ENCODE data around the gene NELL1. TPM values are rescaled to one million over a fixed set of nuclear protein-coding genes. Genes with fewer than 3 reads are reported as not detected.

The NELL1 gene
- total and polyA plus RNA-seq, 12 donors, result 0.11 to 0.39 (median 0.24) TPM; not detected in 9

DNA sequence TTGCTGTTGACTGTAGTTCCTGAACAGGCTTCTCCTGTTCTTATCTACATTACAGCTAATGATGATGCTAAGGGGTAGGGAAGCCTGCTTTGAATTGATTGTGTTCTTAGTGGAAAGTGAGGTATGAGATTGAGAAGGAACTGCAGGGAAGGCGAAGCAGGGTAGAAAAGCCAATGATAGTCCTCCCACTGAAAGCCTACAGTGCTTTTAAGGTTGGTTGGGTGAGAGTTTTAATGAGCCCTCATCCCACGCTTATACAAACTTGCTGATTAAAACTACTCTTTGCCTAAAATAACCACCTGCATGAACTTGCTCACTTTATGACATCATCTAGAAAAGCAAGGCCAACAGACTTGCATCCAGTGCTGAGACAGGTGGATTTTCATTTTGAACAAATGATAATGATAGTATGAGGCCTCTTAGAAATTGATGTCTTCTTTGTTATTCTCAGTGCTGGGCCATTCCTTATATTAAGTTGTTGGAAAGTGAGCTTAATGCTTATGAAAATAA, 891.1 kb downstream of the NELL1 start:
- Histone ChIP-seq H3K36me3 (replicated peaks in 1 of 2) (no peaks in the 10 kb centered on the region), H3K9me3 (replicated peaks in 1 of 3) (no peaks in the 10 kb centered on the region), H3K4me1 (replicated peaks in 1 of 2) (no peaks in the 10 kb centered on the region), H3K27ac (no peak overlapping the region), H3K4me3 (no peak overlapping the region), H3K27me3 (no peaks in the 10 kb centered on the region)
- 73 to 80% (median 76%) methylated on average over 2 of the region's 2 CpGs for WGBS, 4 donors
- intact Hi-C loops (cut with DNase I), result no loop called here
- DNase-seq, result no peak
- no peak for TF ChIP-seq POLR2A (IDR thresholded peaks at IDR 0.05)
- TF ChIP-seq, protein P1, sequence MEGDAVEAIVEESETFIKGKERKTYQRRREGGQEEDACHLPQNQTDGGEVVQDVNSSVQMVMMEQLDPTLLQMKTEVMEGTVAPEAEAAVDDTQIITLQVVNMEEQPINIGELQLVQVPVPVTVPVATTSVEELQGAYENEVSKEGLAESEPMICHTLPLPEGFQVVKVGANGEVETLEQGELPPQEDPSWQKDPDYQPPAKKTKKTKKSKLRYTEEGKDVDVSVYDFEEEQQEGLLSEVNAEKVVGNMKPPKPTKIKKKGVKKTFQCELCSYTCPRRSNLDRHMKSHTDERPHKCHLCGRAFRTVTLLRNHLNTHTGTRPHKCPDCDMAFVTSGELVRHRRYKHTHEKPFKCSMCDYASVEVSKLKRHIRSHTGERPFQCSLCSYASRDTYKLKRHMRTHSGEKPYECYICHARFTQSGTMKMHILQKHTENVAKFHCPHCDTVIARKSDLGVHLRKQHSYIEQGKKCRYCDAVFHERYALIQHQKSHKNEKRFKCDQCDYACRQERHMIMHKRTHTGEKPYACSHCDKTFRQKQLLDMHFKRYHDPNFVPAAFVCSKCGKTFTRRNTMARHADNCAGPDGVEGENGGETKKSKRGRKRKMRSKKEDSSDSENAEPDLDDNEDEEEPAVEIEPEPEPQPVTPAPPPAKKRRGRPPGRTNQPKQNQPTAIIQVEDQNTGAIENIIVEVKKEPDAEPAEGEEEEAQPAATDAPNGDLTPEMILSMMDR (IDR thresholded peaks at IDR 0.05), result no peak

DNA sequence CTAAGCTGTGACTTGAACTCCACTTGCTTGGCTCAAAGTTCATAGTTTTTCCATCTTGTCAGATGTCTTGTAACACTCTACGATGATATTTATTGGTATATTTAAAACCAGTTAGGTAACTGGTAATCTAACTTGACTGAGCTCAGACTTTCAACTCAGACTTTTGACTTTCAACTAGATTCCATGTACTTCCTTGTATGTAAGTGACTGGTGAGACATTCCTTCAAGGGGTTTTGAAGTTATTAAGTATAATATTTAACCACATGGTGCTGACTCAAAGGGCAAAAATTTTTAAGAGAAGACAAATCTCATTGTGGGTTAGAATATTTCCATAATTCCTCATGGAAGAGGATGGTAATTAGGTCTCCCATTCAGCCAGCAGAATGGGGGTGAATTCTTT, 892.2 kb downstream of the NELL1 start:
- TF ChIP-seq POLR2A (IDR thresholded peaks at IDR 0.05), result no peak
- TF ChIP-seq, protein P1 (IDR thresholded peaks at IDR 0.05), result no peak
- intact Hi-C loops (cut with DNase I), result no loop called here
- no peak overlapping the region for H3K4me3 ChIP-seq
- 78 to 90% (median 84%) methylated on average over 1 of the region's 1 CpG for WGBS, 4 donors
- no peaks in the 10 kb centered on the region for H3K9me3 ChIP-seq (replicated peaks in 1 of 3)
- no peaks in the 10 kb centered on the region for H3K27me3 ChIP-seq
- H3K36me3 ChIP-seq (replicated peaks in 1 of 2), result no peaks in the 10 kb centered on the region
- H3K27ac ChIP-seq, result no peak overlapping the region
- H3K4me1 ChIP-seq (replicated peaks in 1 of 2), result no peaks in the 10 kb centered on the region
- no peak for DNase-seq

DNA sequence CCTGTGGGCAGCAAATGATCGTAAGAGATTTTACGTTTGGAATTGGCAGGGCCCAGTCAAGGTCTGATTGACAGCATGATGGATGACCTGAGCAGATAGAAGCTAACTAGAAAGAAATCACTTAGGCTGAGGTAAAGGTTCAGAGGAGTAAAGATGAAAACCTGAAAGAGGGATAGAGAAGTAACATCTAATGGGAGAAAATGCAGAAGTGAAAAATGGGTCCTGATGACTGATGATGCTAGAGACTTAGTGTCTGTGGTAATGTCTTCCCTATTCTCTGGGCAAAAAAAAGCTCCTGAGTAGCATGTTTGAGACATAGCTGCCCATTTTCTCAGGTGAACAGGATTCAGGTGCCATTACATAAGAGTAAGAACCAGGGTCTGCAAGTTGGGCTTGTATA, 894.7 kb downstream of the NELL1 start:
- Histone ChIP-seq H3K4me1 (replicated peaks in 1 of 2) (no peaks in the 10 kb centered on the region), H3K4me3 (no peak overlapping the region), H3K9me3 (replicated peaks in 1 of 3) (no peaks in the 10 kb centered on the region), H3K36me3 (replicated peaks in 1 of 2) (no peaks in the 10 kb centered on the region), H3K27ac (no peak overlapping the region), H3K27me3 (no peaks in the 10 kb centered on the region)
- 48 to 73% (median 56%) methylated on average over 2 of the region's 2 CpGs for WGBS, 4 donors
- no peak for TF ChIP-seq POLR2A (IDR thresholded peaks at IDR 0.05)
- TF ChIP-seq, protein P1 (IDR thresholded peaks at IDR 0.05), result no peak
- no peak for DNase-seq
- intact Hi-C loops (cut with DNase I), result no loop called here

DNA sequence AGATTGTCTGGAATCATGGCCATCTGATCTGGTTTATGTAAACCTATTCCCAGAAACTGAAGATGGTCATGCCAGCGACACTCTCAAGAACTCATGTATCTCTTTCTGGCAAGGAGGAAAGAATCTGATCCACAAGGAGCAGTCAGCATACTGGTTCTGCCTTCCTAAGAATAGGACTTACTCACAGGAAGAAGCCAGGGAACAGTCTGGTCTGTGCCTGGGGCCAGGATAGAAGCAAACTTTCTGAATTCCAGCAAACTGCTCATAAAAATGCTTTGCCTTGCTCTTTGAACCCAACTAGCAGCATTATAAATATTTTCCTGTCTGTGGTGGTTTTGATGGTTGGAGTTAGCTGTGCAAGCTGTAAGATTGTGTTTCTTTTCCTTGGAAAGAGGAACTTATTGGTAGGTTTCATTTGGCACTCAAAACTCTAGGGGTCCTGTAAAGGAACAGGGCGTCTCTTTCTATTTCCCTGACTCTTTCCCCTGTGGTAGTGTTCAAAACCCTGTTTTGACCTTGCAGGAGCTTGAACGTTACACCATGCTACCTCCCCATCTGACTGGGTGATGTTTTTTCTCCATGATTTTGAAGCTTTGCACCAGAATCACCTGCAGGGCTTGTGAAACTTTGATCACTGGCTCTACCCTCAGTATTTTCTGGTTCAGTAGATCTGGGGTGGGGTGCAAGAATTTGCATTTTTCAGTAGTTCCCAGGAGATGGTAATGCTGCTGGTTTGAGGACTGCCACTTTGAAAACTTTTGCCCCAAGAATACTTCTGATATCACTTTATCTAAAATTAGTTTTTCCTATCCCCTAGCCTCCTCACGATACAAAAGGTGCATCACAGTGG, 895.7 kb downstream of the NELL1 start:
- H3K4me1 ChIP-seq (replicated peaks in 1 of 2), result no peaks in the 10 kb centered on the region
- intact Hi-C loops (cut with DNase I), result no loop called here

More for the DNA sequence above, 895.7 kb downstream of the NELL1 start:
- no peaks in the 10 kb centered on the region for H3K36me3 ChIP-seq (replicated peaks in 1 of 2)
- H3K27me3 ChIP-seq, result no peaks in the 10 kb centered on the region
- 46 to 53% (median 53%) methylated on average over 4 of the region's 4 CpGs for WGBS, 4 donors
- no peak overlapping the region for H3K27ac ChIP-seq
- no peak for TF ChIP-seq POLR2A (IDR thresholded peaks at IDR 0.05)
- TF ChIP-seq, protein P1 (IDR thresholded peaks at IDR 0.05), result no peak
- H3K4me3 ChIP-seq, result no peak overlapping the region
- no peaks in the 10 kb centered on the region for H3K9me3 ChIP-seq (replicated peaks in 1 of 3)
- DNase-seq, result no peak

Measured in adrenal gland (tissue), 12 donors.